Daoy (cell line): ENCODE data around the gene KIT. TPM values are rescaled to one million over a fixed set of nuclear protein-coding genes. Genes with fewer than 3 reads are reported as not detected.

ENCODE experiments used
- DNase-seq: peaks from one replicate; pipeline ENCODE4 v3.0.0-alpha.2; 2015; ENCODE audit warnings: low read depth
- total RNA-seq: library from RNA; depleted of rRNA; stranded (reverse); fragments of >200 nt; shearing (Covaris generic); gene quantifications from 2 replicates; pipeline ENCODE4 v1.2.3, GENCODE V29; 2014

Gene KIT
- total RNA-seq, 1 experiment from 2014 or later: not detected

DNA sequence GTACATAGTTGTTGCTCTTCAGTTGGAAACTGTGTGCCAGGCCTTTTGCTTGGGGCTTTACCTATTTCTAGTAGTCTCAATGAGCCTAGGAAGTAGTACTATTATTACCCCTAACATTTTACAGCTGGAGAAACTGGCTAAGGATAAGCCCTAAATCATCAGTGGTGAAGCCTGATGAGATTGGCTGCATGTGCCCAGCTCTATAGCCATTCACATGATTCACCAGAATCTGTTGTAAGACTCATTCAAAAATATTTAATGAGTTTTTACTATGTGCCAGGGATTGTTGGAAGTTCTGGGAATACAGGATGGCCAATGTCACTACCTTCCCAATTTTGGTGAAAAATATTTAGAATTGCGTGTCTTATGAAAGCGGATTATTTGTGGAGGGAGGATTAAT, 2.8 kb downstream of the KIT start:
- no peak for DNase-seq

- DNase-seq: no peak
These were observed 3.4 kb downstream of the KIT start for GRCh38 chr4:54661169-54661568.

GRCh38 chr4:54661686-54662085, 3.9 kb downstream of the KIT start:
- no peak for DNase-seq

- no peak for DNase-seq
These were observed 4.4 kb downstream of the KIT start for GRCh38 chr4:54662123-54662522.

- no peak for DNase-seq
These were observed 5.3 kb downstream of the KIT start for GRCh38 chr4:54662901-54663585.

GRCh38 chr4:54664400-54664799, 6.6 kb downstream of the KIT start:
- DNase-seq: no peak

GRCh38 chr4:54668014-54668611, 10.4 kb downstream of the KIT start:
- no peak for DNase-seq

DNA sequence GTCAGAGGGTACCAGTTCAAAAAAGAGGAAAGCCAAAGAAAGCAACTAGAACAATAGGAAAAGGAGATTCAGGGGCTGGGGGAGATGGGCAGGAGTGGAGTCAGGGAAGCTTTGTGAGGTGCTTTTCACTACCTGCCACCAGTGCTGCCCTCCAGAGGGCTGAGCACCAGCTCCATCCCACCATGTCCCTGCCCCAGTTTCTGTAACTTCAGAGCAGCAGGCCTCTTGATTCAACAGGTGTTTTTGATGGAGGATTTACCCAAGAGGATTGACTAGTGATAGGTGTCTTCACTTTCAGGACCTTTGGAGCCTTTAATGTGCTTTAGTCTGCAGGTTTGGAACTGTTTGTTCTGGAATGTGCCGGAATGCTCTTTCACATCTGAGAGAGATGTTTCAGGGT, 12.1 kb downstream of the KIT start:
- no peak for DNase-seq

DNA sequence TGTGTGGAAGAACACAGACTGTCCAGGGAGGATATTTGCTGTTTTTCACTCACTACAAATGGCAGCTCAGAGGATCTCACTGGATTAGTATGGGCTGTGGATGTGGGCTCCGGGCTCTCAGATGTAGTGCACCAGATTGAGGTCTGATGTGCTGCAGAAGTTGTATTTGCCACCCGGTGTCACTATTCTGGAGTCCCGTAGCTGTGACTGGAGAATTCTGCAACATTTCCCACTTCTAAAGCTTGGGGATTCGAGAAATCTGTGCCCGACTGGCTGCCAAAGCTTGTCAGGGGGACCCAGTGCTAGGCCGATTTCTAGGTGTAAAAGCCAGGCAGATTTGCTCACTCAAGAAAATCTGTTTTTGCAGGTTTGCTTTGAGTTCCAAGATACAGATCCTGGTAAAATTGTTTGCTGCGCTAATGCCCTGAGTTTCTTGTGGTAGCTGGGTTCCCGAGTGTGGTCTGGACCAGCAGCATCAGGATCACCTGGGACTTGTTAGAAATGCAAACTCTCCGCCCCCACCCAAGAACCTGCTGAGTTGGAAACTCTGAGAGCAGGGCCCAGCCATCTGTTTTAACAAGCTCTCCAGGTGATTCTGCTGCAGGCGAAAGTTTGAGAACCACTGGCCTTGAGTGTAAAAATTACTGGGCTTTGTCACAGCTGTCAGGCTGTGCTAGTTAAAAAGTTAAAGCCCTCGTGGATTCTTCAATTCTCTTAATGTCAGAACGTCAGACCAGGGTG, 18.1 kb downstream of the KIT start:
- no peak for DNase-seq

DNA sequence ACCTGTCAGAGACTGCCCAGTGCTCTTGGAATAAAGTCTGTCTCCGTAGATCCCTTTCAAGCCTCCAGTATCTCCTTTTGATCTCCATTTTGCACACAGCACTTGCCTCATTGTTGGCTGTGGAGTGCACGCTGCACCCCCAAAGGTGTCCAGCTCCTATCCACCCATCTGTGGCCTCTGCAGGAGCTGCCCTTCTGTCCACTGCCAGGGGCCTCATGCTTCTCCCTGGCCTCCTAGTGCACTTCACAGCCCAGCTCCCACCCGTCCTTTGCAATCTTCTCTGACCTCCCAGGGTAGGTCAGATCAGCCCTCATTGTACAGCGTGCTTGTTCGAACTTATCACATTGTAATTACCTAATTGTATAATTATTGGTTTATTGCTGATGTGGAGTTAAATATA, 18.9 kb downstream of the KIT start:
- DNase-seq: no peak

- no peak for DNase-seq
These were observed 19.7 kb downstream of the KIT start for GRCh38 chr4:54677416-54677815.

DNA sequence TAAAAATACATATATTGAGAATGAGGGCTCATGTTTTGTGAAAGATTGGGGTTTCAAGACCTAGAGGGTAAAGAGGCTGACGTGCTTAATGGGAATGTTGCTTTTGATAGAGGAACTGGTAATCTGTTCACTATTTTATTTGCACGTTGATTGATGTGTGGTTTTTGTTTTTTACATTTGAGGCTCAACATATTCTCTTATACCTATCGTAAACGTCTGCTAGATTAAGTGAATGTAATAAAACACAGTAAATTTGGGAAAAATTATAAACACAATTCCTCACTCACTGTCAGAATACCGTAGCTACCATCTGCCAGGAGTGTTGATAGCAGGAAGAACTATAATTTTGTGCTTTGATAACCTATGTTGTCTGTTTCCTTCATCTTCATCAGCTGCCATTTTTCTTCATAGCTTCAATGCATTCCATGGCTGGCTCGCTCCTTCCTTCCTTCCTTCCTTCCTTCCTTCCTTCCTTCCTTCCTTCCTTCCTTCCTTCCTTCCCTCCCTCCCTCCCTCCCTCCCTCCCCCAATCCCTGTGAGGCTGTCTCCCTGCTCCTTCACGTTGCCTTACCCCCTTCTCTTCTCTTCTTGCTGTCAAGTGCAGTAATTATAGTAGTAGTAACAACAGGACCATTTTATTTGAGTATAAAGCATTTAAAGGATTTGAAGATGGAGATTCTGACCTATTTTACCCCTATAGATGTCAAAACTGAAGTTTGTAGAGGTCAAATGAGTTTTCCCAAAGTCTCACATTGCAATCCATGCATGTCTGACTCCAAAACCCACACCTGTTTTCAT, 20.3 kb downstream of the KIT start:
- no peak for DNase-seq

DNA sequence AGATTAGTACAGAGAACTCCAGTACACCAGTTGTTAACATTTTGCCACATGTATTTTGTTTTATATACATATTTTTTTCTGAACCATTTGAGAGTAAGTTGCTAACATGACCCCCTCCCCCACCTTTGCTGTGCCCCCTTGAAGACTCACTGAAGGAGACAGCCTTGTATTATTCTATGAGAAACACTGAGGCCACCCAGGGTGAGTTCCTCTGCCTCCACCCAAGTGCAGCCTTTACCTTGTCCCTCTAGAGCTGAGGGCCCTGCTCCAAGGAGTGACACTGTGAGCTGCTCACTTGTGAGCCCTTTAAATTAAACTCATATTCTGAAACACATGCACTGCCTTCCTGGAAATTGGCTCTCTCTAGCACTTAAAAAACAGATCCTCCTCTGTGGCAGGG, 21.1 kb downstream of the KIT start:
- no peak for DNase-seq

DNA sequence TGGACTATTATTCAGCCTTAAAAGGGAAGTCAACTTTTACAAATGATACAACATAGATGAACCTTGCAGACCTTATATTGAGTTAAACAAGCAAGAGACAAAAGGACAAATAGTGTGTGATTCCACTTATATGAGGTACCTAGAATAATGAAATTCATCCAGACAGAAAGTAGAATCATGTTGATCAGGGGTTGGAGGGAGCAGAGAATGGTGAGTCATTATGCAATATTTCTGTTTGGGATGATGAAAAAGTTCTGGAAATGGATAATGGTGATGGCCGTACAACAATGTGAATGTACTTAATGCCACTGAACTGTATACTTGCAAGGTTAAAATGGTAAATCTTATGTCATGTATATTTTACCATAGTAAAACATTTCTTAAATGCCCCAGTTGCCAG, 22.1 kb downstream of the KIT start:
- no peak for DNase-seq

DNA sequence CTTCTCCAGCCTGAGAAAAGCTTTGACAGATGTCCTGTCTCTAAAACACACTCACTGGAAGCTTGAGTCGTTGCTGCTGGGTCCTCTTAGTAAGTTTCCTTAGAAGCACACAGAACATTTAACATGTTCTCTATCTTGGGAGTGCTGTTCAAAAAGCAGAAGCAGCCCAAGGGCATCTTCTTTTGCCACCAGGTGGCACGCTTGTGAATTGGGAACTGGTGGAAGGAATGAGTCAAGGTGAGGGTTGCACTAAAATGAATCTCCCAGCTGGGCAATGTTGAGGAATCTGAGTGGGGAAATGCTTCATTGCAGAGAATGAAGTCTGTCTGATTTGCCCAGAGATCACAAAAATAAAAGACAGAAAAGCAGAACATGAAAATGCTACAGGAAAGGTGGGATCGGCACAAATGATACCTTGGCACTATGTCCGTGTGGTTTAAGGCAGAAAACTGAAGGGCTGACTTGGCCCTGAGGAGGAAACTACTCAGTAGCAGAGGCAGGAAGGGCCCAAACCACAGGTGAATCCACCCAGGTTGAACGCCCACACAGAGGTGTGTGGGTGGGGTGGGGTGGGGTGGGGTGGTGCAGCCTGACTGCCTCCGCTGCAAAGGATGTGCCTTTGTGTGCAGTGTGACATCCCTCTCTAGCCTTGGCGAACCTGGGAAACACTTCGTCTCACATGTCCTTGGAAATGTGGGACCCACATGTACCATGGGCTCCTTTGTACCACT, 26.0 kb downstream of the KIT start:
- no peak for DNase-seq

DNA sequence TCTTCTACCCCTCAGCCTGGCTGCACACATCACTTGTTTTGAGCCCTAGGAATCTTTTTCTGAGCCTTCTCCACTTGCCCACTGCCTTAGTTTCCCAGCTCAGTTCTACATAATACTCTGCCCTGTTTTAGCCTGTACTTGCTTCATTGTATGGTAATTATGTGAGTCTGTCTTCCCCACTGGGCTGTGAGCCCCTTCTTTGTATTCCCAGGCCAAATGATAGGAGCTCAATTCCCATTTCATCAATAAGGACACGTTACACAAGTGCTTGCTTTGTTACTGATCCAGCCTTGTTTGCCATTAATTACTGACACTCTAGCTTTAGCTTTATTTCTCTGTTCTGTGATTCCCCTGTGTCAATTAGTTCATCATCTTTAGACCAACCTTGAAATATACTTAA, 28.1 kb downstream of the KIT start:
- DNase-seq: no peak

GRCh38 chr4:54687887-54688841, 30.4 kb downstream of the KIT start:
- no peak for DNase-seq

DNA sequence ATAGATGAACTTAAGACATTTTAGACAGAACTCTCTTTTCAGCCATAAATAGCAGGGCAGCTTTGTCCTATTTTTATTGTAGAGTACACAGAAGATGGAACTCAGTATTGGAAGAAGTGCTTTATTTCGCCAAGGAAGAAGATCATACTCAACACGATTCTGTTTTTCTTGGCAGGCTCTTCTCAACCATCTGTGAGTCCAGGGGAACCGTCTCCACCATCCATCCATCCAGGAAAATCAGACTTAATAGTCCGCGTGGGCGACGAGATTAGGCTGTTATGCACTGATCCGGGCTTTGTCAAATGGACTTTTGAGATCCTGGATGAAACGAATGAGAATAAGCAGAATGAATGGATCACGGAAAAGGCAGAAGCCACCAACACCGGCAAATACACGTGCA, 37.6 kb downstream of the KIT start:
- no peak for DNase-seq

DNA sequence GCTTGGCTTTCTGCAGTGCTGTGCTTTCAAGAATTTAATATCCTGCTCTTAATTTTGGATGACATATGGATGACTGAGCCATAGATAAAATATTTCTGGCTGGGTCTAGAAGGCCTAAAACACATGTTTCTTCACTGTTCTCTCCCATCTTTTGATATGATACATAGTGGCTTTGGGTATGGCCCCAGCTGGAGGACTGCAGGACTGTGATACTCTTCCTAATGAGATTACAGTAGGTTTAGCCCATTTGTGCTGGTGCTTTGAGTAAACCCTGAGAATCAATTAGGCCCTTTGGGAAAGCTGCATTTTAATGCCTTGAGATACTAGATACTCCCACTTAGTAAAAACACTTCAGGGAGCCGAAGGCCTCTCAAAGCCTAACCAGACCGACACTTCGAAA, 38.0 kb downstream of the KIT start:
- DNase-seq: no peak

DNA sequence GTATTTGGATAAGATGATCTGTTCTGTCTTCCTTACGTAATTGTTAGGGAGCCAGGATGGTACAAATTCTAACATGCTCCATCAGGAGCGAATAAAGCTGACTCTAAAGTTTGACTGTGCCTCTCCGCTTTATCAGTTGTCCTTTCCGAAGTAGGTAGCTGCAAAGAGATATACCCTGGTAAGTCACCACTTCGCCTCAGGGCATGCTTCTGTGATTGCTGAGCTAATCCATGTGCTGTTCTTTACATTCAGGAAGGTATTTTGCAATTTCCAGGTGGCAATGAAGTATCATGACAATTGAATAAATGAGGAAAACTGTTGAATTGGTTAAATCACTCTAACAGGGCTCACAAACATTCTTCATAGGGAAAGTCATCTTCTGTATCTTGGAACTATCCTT, 38.9 kb downstream of the KIT start:
- DNase-seq: no peak

DNA sequence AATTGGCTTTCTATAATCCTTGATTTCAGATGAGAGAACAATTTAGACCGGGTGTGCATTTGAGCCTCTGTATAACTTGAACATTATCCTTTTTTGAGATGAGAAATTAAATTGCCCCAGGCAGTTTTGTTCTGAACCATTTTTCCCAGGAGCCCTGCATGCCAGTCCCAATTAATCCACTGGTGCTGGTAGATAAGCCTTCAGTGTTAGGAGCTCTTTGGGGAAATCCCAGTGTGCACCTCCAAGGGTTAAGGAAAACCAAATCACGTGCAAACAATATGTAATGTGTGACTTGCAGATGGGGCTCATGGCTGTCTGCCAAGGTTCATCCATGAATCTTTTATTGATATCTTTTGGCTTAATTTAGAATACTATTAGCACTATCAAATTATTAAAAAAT, 43.2 kb downstream of the KIT start:
- no peak for DNase-seq
